Stimulated activated CD8-positive, alpha-beta memory T cell treated with anti-CD3 and anti-CD28 coated beads, Interleukin-15, amount 100 ng/mL, for 4 hours (primary cell): ENCODE data around the gene PLXNA2.

ENCODE experiments used
- DNase-seq, 2 donors: peaks; one replicate each; pipeline ENCODE4 v3.0.0-alpha.2; 2020; ENCODE audit warnings: low read depth in 2 of 2

The PLXNA2 gene

GRCh38 chr1:208089761-208090370 is 154.3 kb downstream of the PLXNA2 start:
- DNase-seq, result no peak

GRCh38 chr1:208089149-208089548 is 155.0 kb downstream of the PLXNA2 start:
- DNase-seq, result no peak

GRCh38 chr1:208088319-208088718 is 155.9 kb downstream of the PLXNA2 start:
- DNase-seq, result no peak

GRCh38 chr1:208085655-208086515 is 158.3 kb downstream of the PLXNA2 start:
- no peak for DNase-seq

DNA sequence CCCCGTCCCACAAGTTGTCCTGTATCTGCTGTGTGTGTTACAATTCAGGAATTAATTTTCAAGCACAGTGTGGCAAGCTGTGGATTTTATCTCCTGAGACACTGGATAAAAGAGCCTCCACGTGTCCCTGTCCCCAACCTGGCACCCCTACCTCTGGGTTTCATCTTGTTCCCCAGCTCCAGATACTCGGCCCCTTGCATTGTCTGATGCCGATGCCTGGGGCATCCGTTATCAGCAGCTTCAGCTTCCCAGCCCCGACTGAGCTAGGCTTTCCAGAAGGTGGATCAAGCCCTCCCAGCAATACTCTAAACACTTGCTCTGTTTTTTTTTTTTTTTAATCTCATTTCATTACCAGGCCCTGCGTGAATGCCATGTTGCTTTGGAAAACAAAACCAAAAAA is 159.4 kb downstream of the PLXNA2 start:
- DNase-seq, result no peak

DNA sequence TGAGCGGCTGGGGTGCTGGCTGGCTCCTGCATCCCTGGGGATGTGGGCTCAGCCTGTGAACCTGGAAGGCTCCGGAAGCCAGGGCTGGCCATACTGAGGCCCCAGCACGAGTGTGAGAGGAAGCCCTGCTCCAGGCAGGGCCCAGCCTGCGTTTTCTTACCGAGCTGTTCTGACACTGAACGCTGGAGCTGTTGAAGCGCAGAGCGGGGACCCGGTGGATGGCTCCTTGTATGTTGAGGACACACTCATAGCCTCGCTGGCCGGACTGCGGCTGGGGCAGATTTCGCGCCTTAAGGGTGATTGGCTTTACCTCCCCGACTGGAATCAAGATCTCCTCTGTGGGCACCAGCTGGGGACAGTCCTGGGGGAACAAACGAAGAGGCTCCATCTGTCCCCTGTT is 160.0 kb downstream of the PLXNA2 start:
- DNase-seq, result no peak

GRCh38 chr1:208083715-208084085 is 160.5 kb downstream of the PLXNA2 start:
- no peak for DNase-seq

DNA sequence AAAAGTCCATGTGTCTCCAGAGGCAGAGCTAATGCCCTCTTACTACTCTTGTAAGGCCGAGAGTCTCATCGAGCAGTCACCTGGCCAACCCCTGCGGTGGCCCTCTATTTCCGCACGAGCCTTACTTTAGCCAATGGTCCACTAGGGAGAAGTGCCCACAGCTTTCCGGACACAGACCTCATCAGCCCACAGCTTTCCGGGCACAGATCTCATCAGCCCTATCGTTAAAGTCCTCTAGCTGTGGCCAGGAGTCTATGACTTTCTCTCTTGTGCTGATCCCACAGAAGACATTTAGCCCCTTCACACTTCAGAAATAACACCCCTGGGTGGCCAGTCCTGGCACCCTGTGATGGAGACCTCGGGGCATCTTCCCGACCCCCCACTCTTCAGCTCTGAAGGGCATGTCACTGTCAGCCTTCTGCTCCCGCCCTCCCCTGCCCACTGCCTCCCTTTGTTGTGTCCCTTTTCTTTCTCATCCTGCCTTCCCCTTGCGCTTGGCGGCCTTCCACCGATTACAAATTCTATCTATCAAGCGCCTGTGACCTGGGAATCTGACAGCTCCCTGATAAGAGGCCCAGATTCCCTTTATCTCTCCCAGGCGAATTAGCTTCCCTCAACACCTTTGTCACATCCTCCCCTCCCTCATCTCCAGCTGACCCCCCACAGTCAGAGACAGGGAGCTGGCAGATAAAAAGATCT is 161.0 kb downstream of the PLXNA2 start:
- DNase-seq, result no peak

DNA sequence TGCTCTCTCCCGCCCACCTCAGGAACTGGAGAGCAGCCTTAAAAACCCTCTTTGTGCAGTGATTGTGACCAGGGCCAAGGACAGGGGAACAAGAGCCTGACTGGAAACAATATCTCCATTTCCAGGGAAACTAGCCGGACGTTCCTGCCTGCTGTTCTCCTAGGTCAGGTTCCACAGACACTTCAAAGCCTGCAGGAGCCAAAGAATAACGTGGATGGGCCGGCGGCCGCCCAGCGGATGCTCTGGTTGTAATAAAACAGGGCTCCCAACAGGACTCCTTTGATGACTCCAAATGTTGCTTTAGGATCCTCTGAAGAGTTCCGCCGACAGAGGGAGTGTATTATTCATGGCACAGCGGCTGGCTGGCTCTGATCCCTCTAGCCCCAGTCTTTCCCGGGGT is 162.2 kb downstream of the PLXNA2 start:
- DNase-seq, result no peak

GRCh38 chr1:208080396-208081286 is 163.5 kb downstream of the PLXNA2 start:
- DNase-seq, result no peak

- DNase-seq, result no peak
These were observed 165.0 kb downstream of the PLXNA2 start for GRCh38 chr1:208079161-208079560.

- no peak for DNase-seq
These were observed 165.4 kb downstream of the PLXNA2 start for GRCh38 chr1:208078752-208079151.

GRCh38 chr1:208077232-208078075 is 166.7 kb downstream of the PLXNA2 start:
- DNase-seq, result no peak

GRCh38 chr1:208074353-208074752 is 169.8 kb downstream of the PLXNA2 start:
- DNase-seq, result no peak

DNA sequence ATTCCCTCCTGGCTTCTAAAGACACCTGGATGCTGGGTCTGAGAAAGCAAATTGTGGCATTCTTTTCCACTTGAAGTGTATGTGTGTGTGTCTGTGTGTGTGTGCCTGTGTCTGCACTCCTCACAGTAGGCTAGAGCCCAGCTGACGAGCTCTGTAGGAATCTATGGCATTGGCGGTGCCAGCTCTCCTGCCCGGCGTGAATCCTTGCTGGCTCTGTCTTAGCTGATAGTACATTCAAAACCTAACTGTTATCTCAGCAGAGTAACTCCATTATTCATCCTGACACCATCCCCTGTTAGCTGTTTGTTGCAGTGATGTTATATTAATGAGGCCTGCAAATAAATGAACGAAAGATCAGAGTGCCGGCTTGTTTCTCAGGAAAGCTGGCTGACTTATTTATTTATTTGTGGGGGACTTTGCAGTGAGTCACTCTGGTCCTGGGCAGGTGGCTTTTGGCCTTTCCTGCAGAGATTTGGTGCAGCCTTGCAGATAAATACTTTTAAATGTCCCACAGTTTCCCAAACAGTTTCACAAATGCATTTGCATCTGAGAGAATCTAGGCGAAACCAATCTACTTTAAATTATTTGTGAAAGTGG is 172.7 kb downstream of the PLXNA2 start:
- no peak for DNase-seq

DNA sequence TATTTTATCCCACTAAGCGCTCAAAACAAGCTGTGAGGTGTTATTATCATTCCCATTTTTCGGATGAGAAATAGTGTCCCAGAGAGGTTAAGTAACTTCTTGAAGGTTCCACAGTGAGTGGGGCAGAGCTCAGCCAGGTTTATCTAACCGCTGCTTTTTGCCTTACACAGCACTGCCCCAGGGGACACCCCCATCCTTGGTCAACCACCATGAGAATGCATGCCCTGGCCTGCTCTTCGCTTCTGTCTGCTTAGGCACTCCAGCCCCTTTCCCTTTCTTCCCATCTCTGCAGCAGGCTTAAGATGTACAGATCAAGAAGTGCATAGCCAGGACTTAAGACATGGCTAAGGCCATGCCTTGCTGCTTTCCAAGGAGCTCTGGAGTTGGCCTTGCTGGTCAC is 174.3 kb downstream of the PLXNA2 start:
- no peak for DNase-seq

DNA sequence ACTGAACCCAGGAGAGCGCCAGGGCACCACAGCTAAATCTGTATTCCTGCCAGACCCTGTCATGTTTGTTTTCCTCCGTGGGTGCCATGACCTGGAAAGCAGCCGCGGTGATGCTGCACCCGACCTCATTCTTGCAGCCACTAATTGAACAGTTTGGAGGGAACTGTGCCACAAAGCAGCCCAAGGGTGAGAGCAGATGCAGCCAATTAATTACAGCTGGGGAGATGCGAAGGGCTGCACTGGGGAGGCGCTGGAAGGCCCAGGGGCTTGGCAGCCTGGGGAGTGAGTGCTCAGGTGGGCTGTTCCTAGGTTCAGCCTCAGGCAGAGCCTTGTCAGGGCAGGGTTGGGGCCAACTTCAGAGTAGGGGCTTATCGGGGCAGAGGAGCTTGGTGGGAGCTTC is 174.9 kb downstream of the PLXNA2 start:
- DNase-seq, result no peak

- no peak for DNase-seq
These were observed 175.3 kb downstream of the PLXNA2 start for GRCh38 chr1:208068908-208069307.

- no peak for DNase-seq
These were observed 175.8 kb downstream of the PLXNA2 start for GRCh38 chr1:208068407-208068806.

DNA sequence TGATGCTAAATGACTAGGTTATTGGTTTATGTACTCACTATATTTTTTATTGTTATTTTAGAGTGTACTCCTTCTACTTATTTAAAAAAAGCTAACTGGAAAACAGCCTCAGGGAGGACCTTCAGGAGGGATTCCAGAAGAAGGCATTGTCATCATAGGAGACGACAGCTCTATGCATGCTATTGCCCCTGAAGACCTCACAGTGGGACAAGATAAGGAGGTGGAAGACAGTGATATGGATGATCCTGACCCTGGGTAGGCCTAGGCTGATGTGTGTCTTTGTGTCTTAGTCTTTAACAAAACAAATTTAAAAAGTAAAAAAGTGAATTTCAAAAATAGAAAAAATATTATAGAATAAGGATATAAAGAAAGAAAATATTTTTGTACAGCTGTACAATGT is 177.6 kb downstream of the PLXNA2 start:
- DNase-seq, result no peak

- no peak for DNase-seq
These were observed 178.3 kb downstream of the PLXNA2 start for GRCh38 chr1:208065862-208066261.
